ENCODE data around the gene ECE1. TPM values are rescaled to one million over a fixed set of nuclear protein-coding genes. Genes with fewer than 3 reads are reported as not detected.
"Not testable (repeated sequence)": the region's sequence is repeated elsewhere in the genome, so short reads cannot be mapped to it uniquely, and the experiment has no call there.

ECE1 gene
- total RNA-seq, 3 donors from 2014 or later, result 103 to 161 (median 149) TPM

DNA sequence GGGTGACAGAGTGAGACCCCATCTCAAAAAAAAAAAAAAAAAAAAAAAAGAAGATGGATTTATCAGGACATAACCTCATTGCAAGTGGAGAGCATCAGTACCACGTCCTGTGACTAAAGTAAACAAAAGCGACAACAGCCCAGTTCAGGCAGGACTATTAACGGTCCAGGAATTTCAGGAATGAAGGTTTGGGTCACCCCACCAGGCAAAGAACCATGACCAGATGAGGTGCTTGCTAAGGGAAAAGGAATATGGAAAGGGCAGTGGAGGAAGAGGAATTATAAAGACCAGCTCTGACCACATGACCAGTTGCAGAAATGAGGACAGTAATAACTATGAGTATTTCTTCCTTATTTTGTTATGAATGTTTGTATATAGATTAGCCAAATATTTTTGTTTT lies 78.1 kb downstream of the ECE1 start:
- H3K9me3 ChIP-seq, result no peaks in the 10 kb centered on the region

DNA sequence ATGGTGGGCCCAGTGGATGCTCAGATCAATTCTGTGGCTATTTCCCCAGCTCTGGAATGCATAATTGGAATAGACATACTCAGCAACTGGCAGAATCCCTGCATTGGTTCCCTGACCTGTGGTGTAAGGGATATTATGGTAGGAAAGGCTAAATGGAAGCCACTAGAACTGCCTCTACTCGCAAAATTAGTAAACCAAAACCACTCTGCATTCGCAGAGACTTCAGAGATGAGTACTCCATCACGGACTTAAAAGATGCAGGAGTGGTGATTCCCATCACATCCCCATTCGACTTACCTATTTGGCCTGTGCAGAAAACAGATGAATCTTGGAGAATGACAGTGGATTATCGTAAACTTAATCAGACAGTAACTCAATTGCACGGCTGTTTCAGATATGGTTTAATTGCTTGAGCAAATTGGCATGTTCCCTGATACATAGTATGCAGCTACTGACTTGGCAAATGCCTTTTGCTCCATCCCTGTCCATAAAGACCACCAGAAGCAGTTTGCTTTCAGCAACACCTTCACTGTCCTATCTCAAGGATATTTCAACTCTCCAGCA lies 82.0 kb downstream of the ECE1 start:
- H3K4me3 ChIP-seq; intact Hi-C loops (cut with DNase I, micrococcal nuclease); DNase-seq; H3K36me3 ChIP-seq (ENCODE audit: low read depth); ATAC-seq; H3K4me1 ChIP-seq (ENCODE audit: low read depth); H3K9me3 ChIP-seq: not testable (repeated sequence)

More for the DNA sequence above, 78.1 kb downstream of the ECE1 start:
- Histone ChIP-seq H3K4me3 (no peak overlapping the region), H3K36me3 (ENCODE audit: low read depth) (no peaks in the 10 kb centered on the region), H3K4me1 (ENCODE audit: low read depth) (no peaks in the 10 kb centered on the region)
- TF ChIP-seq CTCF (IDR thresholded peaks at IDR 0.05), result no peak
- DNase-seq, result no peak
- intact Hi-C loops (cut with DNase I, micrococcal nuclease), result no loop called here
- no peak for ATAC-seq

DNA sequence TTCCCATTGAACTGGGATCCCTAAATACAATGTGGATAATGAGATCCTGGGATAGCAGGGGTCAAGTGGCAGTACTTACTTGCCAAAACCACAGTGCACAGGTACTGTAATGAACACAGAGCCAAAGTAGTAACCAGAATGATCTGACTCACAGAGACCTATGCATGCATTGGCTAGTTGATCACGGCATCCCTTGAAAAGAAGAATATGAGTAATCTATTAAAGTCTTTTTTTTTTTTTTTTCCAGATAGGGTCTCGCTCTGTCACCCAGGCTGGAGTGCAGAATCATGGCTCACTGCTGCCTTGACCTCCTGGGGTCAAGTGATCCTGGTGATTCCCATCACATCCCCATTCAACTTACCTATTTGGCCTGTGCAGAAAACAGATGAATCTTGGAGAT lies 84.1 kb downstream of the ECE1 start:
- no peak for TF ChIP-seq CTCF (IDR thresholded peaks at IDR 0.05)
- H3K4me3 ChIP-seq, result no peak overlapping the region
- no peaks in the 10 kb centered on the region for H3K4me1 ChIP-seq (ENCODE audit: low read depth)
- H3K9me3 ChIP-seq, result no peaks in the 10 kb centered on the region
- intact Hi-C loops (cut with DNase I, micrococcal nuclease), result no loop called here
- DNase-seq, result no peak
- no peaks in the 10 kb centered on the region for H3K36me3 ChIP-seq (ENCODE audit: low read depth)
- no peak for ATAC-seq

DNA sequence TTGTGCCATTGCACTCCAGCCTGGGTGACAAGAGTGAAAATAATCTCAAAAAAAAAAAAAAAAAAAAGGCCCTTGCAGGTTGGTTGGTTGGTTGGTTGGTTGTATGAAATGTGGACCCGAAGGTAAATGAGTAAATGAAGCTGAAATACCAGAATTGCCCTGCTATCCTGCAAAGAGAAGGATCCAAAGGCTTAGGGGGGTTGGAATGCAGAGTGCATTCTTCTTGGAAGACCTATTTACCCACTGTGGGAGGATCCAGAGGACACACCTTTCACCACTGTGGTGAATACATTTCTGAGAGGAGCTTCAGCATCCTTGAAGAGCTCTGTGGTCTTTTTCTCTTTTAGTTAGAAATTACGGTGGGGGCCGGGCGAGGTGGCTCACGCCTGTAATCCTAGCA lies 84.8 kb downstream of the ECE1 start:
- H3K36me3 ChIP-seq (ENCODE audit: low read depth), result no peaks in the 10 kb centered on the region
- no peak overlapping the region for H3K4me3 ChIP-seq
- ATAC-seq (no peak), DNase-seq (no peak)
- H3K4me1 ChIP-seq (ENCODE audit: low read depth), result no peaks in the 10 kb centered on the region
- no peaks in the 10 kb centered on the region for H3K9me3 ChIP-seq
- no peak for TF ChIP-seq CTCF (IDR thresholded peaks at IDR 0.05)
- intact Hi-C loops (cut with DNase I, micrococcal nuclease), result no loop called here

- no peak for TF ChIP-seq CTCF (IDR thresholded peaks at IDR 0.05)
- no peak for DNase-seq
- Histone ChIP-seq H3K9me3 (no peaks in the 10 kb centered on the region), H3K36me3 (ENCODE audit: low read depth) (no peaks in the 10 kb centered on the region), H3K4me1 (ENCODE audit: low read depth) (no peaks in the 10 kb centered on the region), H3K4me3 (no peak overlapping the region)
- ATAC-seq, result no peak
- intact Hi-C loops (cut with DNase I, micrococcal nuclease), result no loop called here
Measured at GRCh38 chr1:21201650-21202049, 88.6 kb downstream of the ECE1 start.

DNA sequence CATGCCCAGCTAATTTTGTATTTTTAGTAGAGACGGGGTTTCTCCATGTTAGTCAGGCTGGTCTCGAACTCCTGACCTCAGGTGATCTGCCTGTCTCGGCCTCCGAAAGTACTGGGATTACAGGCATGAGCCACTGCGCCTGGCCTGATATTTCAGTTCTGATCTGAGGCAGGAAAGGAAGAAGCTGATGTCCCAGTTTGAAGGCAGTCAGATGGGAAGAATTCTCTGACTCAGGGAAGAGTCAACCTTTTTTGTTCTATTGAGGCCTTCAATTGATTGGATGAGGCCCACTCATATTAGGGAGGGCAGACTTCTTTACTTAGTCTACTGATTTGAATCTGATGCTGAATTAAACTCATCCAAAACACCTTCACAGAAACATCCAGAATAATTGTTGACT lies 89.0 kb downstream of the ECE1 start:
- H3K4me3 ChIP-seq; DNase-seq; H3K36me3 ChIP-seq (ENCODE audit: low read depth); ATAC-seq; H3K9me3 ChIP-seq; intact Hi-C loops (cut with DNase I, micrococcal nuclease); H3K4me1 ChIP-seq (ENCODE audit: low read depth): not testable (repeated sequence)

- no peak for ATAC-seq
- TF ChIP-seq CTCF (IDR thresholded peaks at IDR 0.05), result no peak
Measured at GRCh38 chr1:21200767-21201166, 89.5 kb downstream of the ECE1 start.

More at GRCh38 chr1:21200767-21201166, 89.5 kb downstream of the ECE1 start:
- no peak for DNase-seq
- Histone ChIP-seq H3K36me3 (ENCODE audit: low read depth) (no peaks in the 10 kb centered on the region), H3K4me1 (ENCODE audit: low read depth) (no peaks in the 10 kb centered on the region), H3K4me3 (no peak overlapping the region), H3K9me3 (no peaks in the 10 kb centered on the region)
- intact Hi-C loops (cut with DNase I, micrococcal nuclease), result no loop called here

Measured in mucosa of descending colon (tissue), 3 donors.